Bronchial epithelial cell (primary cell): ENCODE measurements around the gene SYNPO. TPM values are rescaled to one million over a fixed set of nuclear protein-coding genes. Genes with fewer than 3 reads are reported as not detected.
A peak's percentile ranks its signal among the peaks of the same experiment; 100 is the strongest.

Source experiments
- DNase-seq: peaks from one replicate; pipeline ENCODE4 v3.0.0-alpha.2; 2010; ENCODE audit warnings: low read depth
- FAIRE-seq: peaks from 2 replicates; lab custom pipeline; 2011; peaks lifted over from hg19 to GRCh38; lab: Jason Lieb, UNC
- H3K27me3 ChIP-seq: 2 replicates; pipeline ENCODE4 v1.5.1; 2011; ENCODE audit warnings: low read length; ENCODE audit not compliant: control insufficient read depth, insufficient read depth
- H3K36me3 ChIP-seq: 2 replicates; pipeline ENCODE4 v1.5.1; 2011; ENCODE audit warnings: low read length; ENCODE audit not compliant: control insufficient read depth, insufficient read depth
- H3K4me3 ChIP-seq: 2 replicates; pipeline ENCODE4 v1.5.1; 2011; ENCODE audit warnings: mild to moderate bottlenecking, low read depth, low read length, control low read depth
- total RNA-seq: library from RNA; depleted of rRNA; stranded (reverse); fragments of >200 nt; gene quantifications from 2 replicates; pipeline ENCODE4 v1.2.1, GENCODE V29; 2014
- TF ChIP-seq, protein P1 (sequence below): IDR thresholded peaks from 2 replicates; pipeline ENCODE4 v1.5.1; 2011; ENCODE audit warnings: mild to moderate bottlenecking, moderate library complexity, low read length, control low read depth, inconsistent platforms; ENCODE audit not compliant: insufficient read depth, severe bottlenecking

Gene SYNPO
- total RNA-seq, 1 donor from 2014 or later, result 1.3 TPM

DNA sequence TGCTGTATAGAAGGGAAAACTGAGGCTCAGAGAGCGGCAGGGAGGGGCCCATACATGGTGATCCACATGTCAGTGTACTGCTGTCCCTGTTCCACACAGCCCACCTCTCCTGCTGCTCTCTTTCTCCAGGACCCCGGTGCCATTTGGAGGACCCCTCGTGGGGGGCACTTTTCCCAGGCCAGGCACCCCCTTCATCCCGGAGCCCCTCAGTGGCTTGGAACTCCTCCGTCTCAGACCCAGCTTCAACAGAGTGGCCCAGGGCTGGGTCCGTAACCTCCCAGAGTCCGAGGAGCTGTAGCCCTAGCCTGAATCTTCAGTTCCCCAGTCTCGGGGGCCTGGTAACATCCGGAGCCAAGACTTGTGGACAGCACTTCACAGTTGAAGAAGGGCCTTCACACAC, 36.1 kb downstream of the SYNPO start:
- H3K36me3 ChIP-seq, result no peaks in the 10 kb centered on the region
- peaks cover 2% of the 10 kb centered on the region for H3K27me3 ChIP-seq
- TF ChIP-seq, protein P1, sequence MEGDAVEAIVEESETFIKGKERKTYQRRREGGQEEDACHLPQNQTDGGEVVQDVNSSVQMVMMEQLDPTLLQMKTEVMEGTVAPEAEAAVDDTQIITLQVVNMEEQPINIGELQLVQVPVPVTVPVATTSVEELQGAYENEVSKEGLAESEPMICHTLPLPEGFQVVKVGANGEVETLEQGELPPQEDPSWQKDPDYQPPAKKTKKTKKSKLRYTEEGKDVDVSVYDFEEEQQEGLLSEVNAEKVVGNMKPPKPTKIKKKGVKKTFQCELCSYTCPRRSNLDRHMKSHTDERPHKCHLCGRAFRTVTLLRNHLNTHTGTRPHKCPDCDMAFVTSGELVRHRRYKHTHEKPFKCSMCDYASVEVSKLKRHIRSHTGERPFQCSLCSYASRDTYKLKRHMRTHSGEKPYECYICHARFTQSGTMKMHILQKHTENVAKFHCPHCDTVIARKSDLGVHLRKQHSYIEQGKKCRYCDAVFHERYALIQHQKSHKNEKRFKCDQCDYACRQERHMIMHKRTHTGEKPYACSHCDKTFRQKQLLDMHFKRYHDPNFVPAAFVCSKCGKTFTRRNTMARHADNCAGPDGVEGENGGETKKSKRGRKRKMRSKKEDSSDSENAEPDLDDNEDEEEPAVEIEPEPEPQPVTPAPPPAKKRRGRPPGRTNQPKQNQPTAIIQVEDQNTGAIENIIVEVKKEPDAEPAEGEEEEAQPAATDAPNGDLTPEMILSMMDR, result no peak
- no peak for FAIRE-seq
- no peak for DNase-seq
- no peak overlapping the region for H3K4me3 ChIP-seq

DNA sequence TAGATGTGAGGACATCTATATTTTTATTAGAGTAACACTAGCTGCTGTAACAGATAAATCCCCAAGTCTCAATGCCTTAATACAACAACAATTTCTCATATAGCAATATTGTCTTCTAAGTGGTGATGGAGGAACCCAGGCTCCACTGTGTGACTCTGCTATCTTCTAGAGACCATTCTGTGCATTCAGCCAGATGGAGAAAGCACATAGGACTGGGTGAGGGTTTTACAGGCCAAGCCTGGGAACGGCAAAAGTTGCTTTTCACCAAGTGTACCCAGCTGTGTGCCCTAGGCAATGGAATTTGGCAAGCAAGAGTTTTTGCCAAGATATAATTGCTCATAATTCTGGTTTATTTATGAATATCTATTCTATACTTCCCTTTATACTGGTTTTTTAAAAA, 48.7 kb downstream of the SYNPO start:
- no peak for DNase-seq
- Histone ChIP-seq H3K36me3 (peaks cover 11% of the 10 kb centered on the region), H3K27me3 (no peaks in the 10 kb centered on the region), H3K4me3 (no peak overlapping the region)
- TF ChIP-seq, protein P1, result no peak
- no peak for FAIRE-seq

DNA sequence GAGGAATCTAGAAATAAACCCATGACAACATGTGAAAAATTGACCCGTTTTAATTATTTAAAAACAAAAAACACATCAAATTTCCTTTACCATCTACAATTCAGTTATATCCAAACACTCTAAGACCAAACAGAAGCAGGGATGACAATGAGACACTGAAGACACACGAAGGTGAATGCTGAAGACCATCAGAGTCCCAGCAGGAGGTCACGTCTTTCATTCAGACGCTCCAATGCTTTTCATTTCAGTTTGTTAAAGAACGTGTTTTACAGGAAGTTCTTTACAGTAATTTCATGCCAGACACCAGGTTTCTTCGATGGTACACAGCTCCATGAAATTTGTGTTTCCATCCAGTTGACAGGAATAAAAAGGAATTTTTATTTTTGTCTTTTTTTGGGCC, 50.3 kb downstream of the SYNPO start:
- FAIRE-seq, result no peak
- Histone ChIP-seq H3K4me3 (no peak overlapping the region), H3K27me3 (no peaks in the 10 kb centered on the region), H3K36me3 (peaks cover 18% of the 10 kb centered on the region)
- no peak for DNase-seq
- TF ChIP-seq, protein P1, result no peak

DNA sequence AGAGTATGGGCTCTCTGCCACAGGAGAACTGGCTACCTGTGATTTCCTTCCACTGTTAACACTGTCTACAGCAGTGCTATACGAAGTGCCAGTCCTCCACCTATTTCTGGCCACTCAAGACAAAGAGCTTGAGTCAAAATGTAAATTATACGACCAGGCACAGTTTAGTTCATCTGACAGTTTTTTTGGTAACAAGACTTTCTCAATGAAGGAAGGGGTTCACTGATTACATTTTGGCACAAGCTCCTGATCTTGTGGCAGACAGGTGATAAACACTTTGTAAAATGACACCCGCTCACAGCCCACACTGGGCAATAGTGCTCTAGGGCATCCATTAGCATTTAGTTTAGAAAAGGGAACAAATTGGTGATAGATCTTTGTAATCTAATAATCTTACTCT, 51.8 kb downstream of the SYNPO start:
- Histone ChIP-seq H3K27me3 (no peaks in the 10 kb centered on the region), H3K4me3 (no peak overlapping the region), H3K36me3 (peaks cover 25% of the 10 kb centered on the region)
- FAIRE-seq (no peak), DNase-seq (no peak)
- TF ChIP-seq, protein P1, result no peak

DNA sequence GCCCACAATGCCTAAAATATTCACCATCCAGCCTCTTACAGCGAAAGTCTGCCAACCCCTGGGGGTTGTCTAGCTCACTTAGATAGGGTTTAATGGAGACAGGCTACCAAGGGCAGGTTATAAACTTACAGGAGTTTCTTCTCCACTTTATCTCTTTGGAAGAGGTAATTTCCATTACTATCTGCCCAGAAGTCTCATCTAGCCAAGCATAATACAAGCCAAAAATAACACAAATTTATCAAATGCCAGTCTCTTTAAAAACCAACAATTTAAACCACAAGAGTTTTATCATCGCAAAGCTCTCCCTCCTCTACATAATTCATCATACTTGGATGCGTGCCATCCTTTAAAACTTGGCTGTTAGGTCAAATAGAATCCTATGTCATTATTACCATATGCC, 54.2 kb downstream of the SYNPO start:
- Histone ChIP-seq H3K4me3 (no peak overlapping the region), H3K27me3 (no peaks in the 10 kb centered on the region), H3K36me3 (peaks cover 32% of the 10 kb centered on the region)
- no peak for DNase-seq
- FAIRE-seq, result no peak
- TF ChIP-seq, protein P1, result no peak

DNA sequence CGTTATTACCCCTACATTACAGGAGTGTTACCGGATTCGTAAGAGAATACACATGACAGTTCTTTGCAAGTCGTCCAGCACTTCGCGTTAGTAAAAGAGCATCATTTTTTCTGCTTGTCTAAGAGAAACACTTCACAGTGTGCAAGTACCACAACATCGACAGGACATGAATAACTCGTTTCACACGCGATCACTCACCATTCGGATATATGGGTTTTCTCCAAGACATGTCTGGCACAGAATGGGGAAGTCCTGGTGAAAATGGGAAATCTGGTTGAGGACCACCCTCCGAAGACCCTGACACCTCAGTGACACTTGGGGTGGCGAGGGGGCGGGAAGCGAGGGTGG, 59.8 kb downstream of the SYNPO start:
- DNase-seq (no peak), FAIRE-seq (no peak)
- Histone ChIP-seq H3K4me3 (peak overlapping the region; percentile 94), H3K27me3 (no peaks in the 10 kb centered on the region), H3K36me3 (peaks cover 14% of the 10 kb centered on the region)
- TF ChIP-seq, protein P1, result no peak
